Bronchial epithelial cell (primary cell): ENCODE data around the gene MUTYH. TPM values are rescaled to one million over a fixed set of nuclear protein-coding genes. Genes with fewer than 3 reads are reported as not detected.

ENCODE experiments used
- DNase-seq: peaks from one replicate; pipeline ENCODE4 v3.0.0-alpha.2; 2010; ENCODE audit warnings: low read depth
- FAIRE-seq: peaks from 2 replicates; lab custom pipeline; 2011; peaks lifted over from hg19 to GRCh38; lab: Jason Lieb, UNC
- H3K27me3 ChIP-seq: 2 replicates; pipeline ENCODE4 v1.5.1; 2011; ENCODE audit warnings: low read length; ENCODE audit not compliant: control insufficient read depth, insufficient read depth
- H3K36me3 ChIP-seq: 2 replicates; pipeline ENCODE4 v1.5.1; 2011; ENCODE audit warnings: low read length; ENCODE audit not compliant: control insufficient read depth, insufficient read depth
- H3K4me3 ChIP-seq: 2 replicates; pipeline ENCODE4 v1.5.1; 2011; ENCODE audit warnings: mild to moderate bottlenecking, low read depth, low read length, control low read depth
- CTCF ChIP-seq: IDR thresholded peaks from 2 replicates; pipeline ENCODE4 v1.5.1; 2011; ENCODE audit warnings: mild to moderate bottlenecking, moderate library complexity, low read length, control low read depth, inconsistent platforms; ENCODE audit not compliant: insufficient read depth, severe bottlenecking
- total RNA-seq: library from RNA; depleted of rRNA; stranded (reverse); fragments of >200 nt; gene quantifications from 2 replicates; pipeline ENCODE4 v1.2.1, GENCODE V29; 2014

MUTYH gene
- total RNA-seq, 1 donor from 2014 or later = 20.5 TPM

DNA sequence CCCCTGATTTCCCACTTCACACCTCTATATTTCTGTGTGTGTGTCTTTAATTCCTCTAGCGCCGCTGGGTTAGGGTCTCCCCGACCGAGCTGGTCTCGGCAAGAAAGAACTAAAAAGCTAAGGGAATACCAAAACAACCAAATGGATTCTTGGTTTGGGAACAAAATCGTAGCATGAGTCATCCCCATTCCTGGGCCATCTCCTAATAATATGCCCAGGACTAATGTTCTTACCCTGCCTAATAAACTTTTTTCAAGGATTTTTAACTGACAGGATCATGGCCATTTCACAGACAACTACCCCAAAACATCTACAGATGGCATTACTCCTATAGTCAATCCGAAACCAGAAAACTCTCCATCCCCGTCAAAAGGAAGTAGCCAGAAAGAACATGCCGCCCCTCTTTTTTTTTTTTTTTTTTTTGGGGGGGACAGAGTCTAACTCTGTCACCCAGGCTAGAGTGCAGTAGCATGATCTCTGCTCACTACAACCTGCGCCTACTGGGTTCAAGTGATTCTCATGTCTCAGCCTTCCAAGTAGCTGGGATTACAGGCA, 17.7 kb downstream of the MUTYH start:
- no peak for TF ChIP-seq CTCF
- peaks cover 3% of the 10 kb centered on the region for H3K27me3 ChIP-seq
- DNase-seq = no peak
- H3K36me3 ChIP-seq = no peaks in the 10 kb centered on the region
- no peak overlapping the region for H3K4me3 ChIP-seq
- no peak for FAIRE-seq

DNA sequence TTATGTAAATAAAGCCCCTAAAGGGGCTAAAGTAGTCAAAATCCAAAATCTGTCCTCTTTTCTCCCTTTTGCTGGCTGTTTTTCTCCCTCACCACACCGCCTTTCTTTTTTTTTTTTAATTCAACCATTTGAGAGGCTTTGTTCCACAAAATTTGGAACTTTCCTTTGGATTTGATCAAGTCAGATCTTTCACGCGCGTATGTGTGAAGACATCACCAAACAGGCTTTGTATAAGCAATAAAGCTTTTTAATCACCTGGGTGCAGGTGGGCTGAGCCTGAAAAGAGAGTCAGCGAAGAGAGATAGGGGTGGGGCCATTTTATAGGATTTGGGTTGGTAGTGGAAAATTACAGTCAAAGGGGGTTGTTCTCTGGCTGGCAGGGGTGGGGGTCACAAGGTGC, 18.8 kb downstream of the MUTYH start:
- FAIRE-seq = no peak
- DNase-seq = no peak
- Histone ChIP-seq H3K36me3 (no peaks in the 10 kb centered on the region), H3K27me3 (no peaks in the 10 kb centered on the region), H3K4me3 (no peak overlapping the region)
- no peak for TF ChIP-seq CTCF

DNA sequence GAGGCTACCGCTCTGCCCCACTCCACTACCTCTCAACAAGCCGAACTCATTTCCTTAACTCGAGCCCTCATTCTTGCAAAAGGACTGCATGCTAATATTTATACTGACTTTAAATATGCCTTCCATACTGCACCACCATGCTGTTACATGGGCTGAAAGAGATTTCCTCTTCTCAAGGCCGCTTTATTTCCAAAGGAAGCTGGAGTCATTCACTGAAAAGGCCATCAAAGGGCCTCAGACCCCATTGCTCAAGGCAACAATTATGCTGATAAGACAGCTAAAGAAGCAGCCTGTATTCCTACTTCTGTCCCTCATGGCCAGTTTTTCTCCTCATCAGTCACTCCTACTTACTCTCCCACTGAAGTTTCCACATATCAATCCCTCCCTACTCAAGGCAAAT, 20.5 kb downstream of the MUTYH start:
- FAIRE-seq (no peak), DNase-seq (no peak)
- no peaks in the 10 kb centered on the region for H3K36me3 ChIP-seq
- H3K27me3 ChIP-seq = no peaks in the 10 kb centered on the region
- no peak overlapping the region for H3K4me3 ChIP-seq
- no peak for TF ChIP-seq CTCF

GRCh38 chr1:45317166-45317565, 23.1 kb downstream of the MUTYH start:
- H3K36me3 ChIP-seq = no peaks in the 10 kb centered on the region
- H3K27me3 ChIP-seq = no peaks in the 10 kb centered on the region
- no peak for TF ChIP-seq CTCF
- H3K4me3 ChIP-seq = no peak overlapping the region
- no peak for DNase-seq
- no peak for FAIRE-seq

GRCh38 chr1:45314266-45314665, 26.0 kb downstream of the MUTYH start:
- DNase-seq (no peak), FAIRE-seq (no peak)
- Histone ChIP-seq H3K4me3 (no peak overlapping the region), H3K36me3 (no peaks in the 10 kb centered on the region), H3K27me3 (no peaks in the 10 kb centered on the region)
- TF ChIP-seq CTCF = no peak

DNA sequence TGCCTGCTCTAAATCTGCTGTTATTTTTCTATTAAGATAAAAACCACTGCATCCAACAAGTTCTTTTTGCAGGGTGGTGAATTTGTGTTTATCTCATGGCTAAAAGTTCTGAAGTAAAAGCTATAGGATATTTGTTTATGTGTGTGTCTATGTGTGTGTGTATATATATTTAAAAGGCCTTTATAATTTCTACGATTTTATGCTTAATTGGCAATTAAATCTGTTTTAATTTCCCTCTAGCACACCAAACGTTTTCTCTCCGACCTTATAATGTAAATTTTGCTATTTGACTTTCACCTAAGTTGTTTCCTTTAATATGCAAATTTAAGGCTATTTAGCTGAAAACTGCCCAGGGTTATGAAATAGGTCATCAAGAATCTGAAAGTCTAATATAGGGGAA, 33.3 kb downstream of the MUTYH start:
- H3K27me3 ChIP-seq = no peaks in the 10 kb centered on the region
- DNase-seq (no peak), FAIRE-seq (no peak)
- no peaks in the 10 kb centered on the region for H3K36me3 ChIP-seq
- no peak overlapping the region for H3K4me3 ChIP-seq
- TF ChIP-seq CTCF = no peak
